ENCODE measurements around the gene BDH2.

- TF ChIP-seq POLR2AphosphoS5 (IDR thresholded peaks at IDR 0.05; ENCODE audit: low read depth, low read length) (no peak), POLR2A (IDR thresholded peaks at IDR 0.05; ENCODE audit: low read depth, low read length) (peak; percentile 57; the same call in 1 of the 2 replicates), TAF1 (IDR thresholded peaks at IDR 0.05; ENCODE audit: borderline replicate concordance, low read depth, low read length) (0 out of 2 replicates have a peak, but pooled peaks have one; percentile 53)
Observed at GRCh38 chr4:103075894-103076746, 23.5 kb downstream of the BDH2 start.

Data from GM12892 (cell line).